Loucy (cell line): ENCODE data around the gene COL2A1.

Experiments
- H2AFZ ChIP-seq: fragments of 200-600 bp; sonication (generic); 2 replicates; pipeline ENCODE4 v1.6.0; 2016; ENCODE audit warnings: antibody characterized with exemption, mild to moderate bottlenecking, low read length, moderate library complexity
- H3F3A ChIP-seq: fragments of 200-600 bp; 2 replicates; pipeline ENCODE4 v1.6.0; 2016; ENCODE audit warnings: antibody characterized with exemption, low read depth, mild to moderate bottlenecking
- H3K27me3 ChIP-seq: fragments of 200-600 bp; sonication (generic); 2 replicates; pipeline ENCODE4 v1.6.1; 2014; ENCODE audit warnings: low read length, mild to moderate bottlenecking; ENCODE audit not compliant: insufficient read depth, poor library complexity, severe bottlenecking
- H3K36me3 ChIP-seq: fragments of 200-600 bp; sonication (generic); 2 replicates; pipeline ENCODE4 v1.6.1; 2016; ENCODE audit warnings: low read length; ENCODE audit not compliant: insufficient read depth
- H3K4me1 ChIP-seq: fragments of 200-600 bp; sonication (generic); 2 replicates; pipeline ENCODE4 v1.5.1; 2014; ENCODE audit warnings: low read length, mild to moderate bottlenecking; ENCODE audit not compliant: insufficient read depth, poor library complexity, severe bottlenecking
- H3K4me2 ChIP-seq: fragments of 200-600 bp; sonication (generic); 2 replicates; pipeline ENCODE4 v1.6.0; 2014; ENCODE audit warnings: antibody characterized with exemption, low read length, low read depth, mild to moderate bottlenecking; ENCODE audit not compliant: poor library complexity, severe bottlenecking
- H3K4me3 ChIP-seq: fragments of 200-600 bp; sonication (generic); 2 replicates; pipeline ENCODE4 v1.5.1; 2014; ENCODE audit warnings: low read length, mild to moderate bottlenecking, mixed read lengths; ENCODE audit not compliant: poor library complexity, severe bottlenecking
- H3K79me2 ChIP-seq: fragments of 200-600 bp; sonication (generic); 2 replicates; pipeline ENCODE4 v1.6.1; 2014; ENCODE audit warnings: low read length; ENCODE audit not compliant: insufficient read depth
- H3K9ac ChIP-seq: fragments of 200-600 bp; sonication (generic); 2 replicates; pipeline ENCODE4 v1.6.0; 2014; ENCODE audit warnings: mild to moderate bottlenecking, low read depth, low read length, moderate library complexity; ENCODE audit not compliant: poor library complexity, severe bottlenecking
- H3K9me2 ChIP-seq: fragments of 200-600 bp; sonication (generic); replicated peaks from 2 replicates; pipeline ENCODE4 v1.6.1; 2016; ENCODE audit warnings: low read depth, low read length, mixed read lengths
- H3K9me3 ChIP-seq: fragments of 200-600 bp; sonication (generic); 2 replicates; pipeline ENCODE4 v1.6.1; 2014; ENCODE audit warnings: mild to moderate bottlenecking, antibody characterized with exemption, low read length, low read depth; ENCODE audit not compliant: insufficient read depth
- H4K20me1 ChIP-seq: fragments of 200-600 bp; sonication (generic); 2 replicates; pipeline ENCODE4 v1.6.0; 2014; ENCODE audit warnings: antibody characterized with exemption, low read length, mild to moderate bottlenecking; ENCODE audit not compliant: insufficient read depth, poor library complexity, severe bottlenecking
- EZH2phosphoT487 ChIP-seq: fragments of 200-600 bp; IDR thresholded peaks from 2 replicates; pipeline ENCODE4 v1.6.1; 2018; ENCODE audit warnings: antibody characterized with exemption, mild to moderate bottlenecking, moderate library complexity, borderline replicate concordance
- TF ChIP-seq, protein P1 (sequence below): fragments of 200-600 bp; sonication (generic); conservative IDR thresholded peaks from 2 replicates; pipeline ENCODE4 v1.5.1; 2014; ENCODE audit warnings: mild to moderate bottlenecking, antibody characterized with exemption, low read length

Gene COL2A1

DNA sequence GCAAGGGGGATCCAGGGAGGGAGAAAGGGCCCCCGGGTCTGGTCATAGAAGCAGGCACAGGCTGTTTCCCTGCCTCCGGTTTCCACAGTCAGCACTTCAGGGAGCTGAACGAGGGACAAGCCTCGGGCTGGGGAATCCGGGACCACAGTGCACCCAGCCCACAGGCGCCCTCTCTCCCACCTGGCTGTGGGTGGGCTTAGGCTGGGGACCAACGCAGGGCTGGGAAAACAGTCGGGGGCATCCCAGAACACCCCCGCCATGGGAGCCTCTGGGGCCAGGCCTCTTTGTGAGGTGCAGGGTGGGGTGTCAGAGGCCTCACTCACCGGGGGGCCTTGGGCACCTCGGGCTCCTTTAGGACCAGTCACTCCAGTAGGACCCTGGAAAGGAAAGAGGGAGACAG, 24.6 kb downstream of the COL2A1 start:
- Histone ChIP-seq H2AFZ (no peak overlapping the region), H3K9me3 (no peaks in the 10 kb centered on the region), H3K36me3 (peaks cover 49% of the 10 kb centered on the region; the same call in 1 of the 2 replicates), H3K4me2 (no peak overlapping the region), H3K9me2 (no peaks in the 10 kb centered on the region), H3K4me1 (no peaks in the 10 kb centered on the region), H4K20me1 (no peaks in the 10 kb centered on the region), H3K27me3 (no peaks in the 10 kb centered on the region), H3K79me2 (no peaks in the 10 kb centered on the region), H3K4me3 (no peak overlapping the region), H3F3A (no peaks in the 10 kb centered on the region), H3K9ac (no peak overlapping the region)
- TF ChIP-seq, protein P1, sequence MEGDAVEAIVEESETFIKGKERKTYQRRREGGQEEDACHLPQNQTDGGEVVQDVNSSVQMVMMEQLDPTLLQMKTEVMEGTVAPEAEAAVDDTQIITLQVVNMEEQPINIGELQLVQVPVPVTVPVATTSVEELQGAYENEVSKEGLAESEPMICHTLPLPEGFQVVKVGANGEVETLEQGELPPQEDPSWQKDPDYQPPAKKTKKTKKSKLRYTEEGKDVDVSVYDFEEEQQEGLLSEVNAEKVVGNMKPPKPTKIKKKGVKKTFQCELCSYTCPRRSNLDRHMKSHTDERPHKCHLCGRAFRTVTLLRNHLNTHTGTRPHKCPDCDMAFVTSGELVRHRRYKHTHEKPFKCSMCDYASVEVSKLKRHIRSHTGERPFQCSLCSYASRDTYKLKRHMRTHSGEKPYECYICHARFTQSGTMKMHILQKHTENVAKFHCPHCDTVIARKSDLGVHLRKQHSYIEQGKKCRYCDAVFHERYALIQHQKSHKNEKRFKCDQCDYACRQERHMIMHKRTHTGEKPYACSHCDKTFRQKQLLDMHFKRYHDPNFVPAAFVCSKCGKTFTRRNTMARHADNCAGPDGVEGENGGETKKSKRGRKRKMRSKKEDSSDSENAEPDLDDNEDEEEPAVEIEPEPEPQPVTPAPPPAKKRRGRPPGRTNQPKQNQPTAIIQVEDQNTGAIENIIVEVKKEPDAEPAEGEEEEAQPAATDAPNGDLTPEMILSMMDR, result no peak
- TF ChIP-seq EZH2phosphoT487, result no peak

DNA sequence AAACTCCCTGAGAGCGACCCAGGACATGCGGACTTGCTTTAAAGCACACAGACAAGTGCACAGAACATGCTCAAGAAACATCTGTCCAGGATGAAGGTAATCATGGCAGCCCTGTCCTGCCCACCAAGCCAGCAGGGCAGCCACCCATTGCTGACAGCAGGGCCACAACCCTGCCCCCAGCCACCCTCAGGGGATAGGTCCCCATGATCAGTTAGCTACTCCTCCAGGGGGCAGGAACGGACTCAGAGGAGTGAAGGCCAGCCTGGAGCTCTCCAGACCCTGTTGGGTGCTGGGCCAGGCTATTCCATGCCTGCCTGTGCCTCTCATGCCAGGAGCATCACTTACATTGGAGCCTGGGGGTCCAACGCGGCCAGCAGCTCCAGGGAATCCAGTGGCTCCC, 25.1 kb downstream of the COL2A1 start:
- Histone ChIP-seq H4K20me1 (no peaks in the 10 kb centered on the region), H3K4me2 (no peak overlapping the region)

DNA sequence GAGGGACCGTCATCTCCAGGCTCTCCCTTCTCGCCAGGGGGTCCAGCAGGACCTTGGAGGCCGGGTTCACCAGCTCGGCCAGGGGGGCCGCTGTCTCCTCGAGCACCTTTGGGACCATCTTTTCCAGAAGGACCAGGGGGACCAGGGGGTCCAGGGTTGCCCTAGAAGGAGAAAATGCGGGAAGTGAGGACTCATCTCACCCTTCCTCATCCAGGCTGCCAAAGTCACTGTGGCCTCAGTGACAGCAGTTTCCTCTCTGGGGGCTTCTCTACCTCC, 25.7 kb downstream of the COL2A1 start:
- no peaks in the 10 kb centered on the region for H4K20me1 ChIP-seq
- no peaks in the 10 kb centered on the region for H3K9me3 ChIP-seq
- H3K4me2 ChIP-seq, result no peak overlapping the region
- TF ChIP-seq, protein P1, result no peak
- no peak for TF ChIP-seq EZH2phosphoT487
- no peaks in the 10 kb centered on the region for H3K9me2 ChIP-seq
- no peak overlapping the region for H3K9ac ChIP-seq
- no peaks in the 10 kb centered on the region for H3K79me2 ChIP-seq
- H3K36me3 ChIP-seq, result peaks cover 46% of the 10 kb centered on the region; the same call in 1 of the 2 replicates
- no peaks in the 10 kb centered on the region for H3K4me1 ChIP-seq
- no peak overlapping the region for H3K4me3 ChIP-seq
- H3K27me3 ChIP-seq, result no peaks in the 10 kb centered on the region
- H2AFZ ChIP-seq, result no peak overlapping the region
- H3F3A ChIP-seq, result no peaks in the 10 kb centered on the region

More for the DNA sequence above, 25.1 kb downstream of the COL2A1 start:
- Histone ChIP-seq H3K4me3 (no peak overlapping the region), H3F3A (no peaks in the 10 kb centered on the region), H3K27me3 (no peaks in the 10 kb centered on the region), H3K9me2 (no peaks in the 10 kb centered on the region), H3K79me2 (no peaks in the 10 kb centered on the region), H3K9me3 (no peaks in the 10 kb centered on the region), H3K36me3 (peaks cover 47% of the 10 kb centered on the region; the same call in 1 of the 2 replicates), H3K4me1 (no peaks in the 10 kb centered on the region), H3K9ac (no peak overlapping the region), H2AFZ (no peak overlapping the region)
- TF ChIP-seq EZH2phosphoT487, result no peak
- TF ChIP-seq, protein P1, result no peak
